HepG2 (cell line): ENCODE measurements around the gene HIGD1A. TPM values are rescaled to one million over a fixed set of nuclear protein-coding genes. Genes with fewer than 3 reads are reported as not detected.

Experiments used
- ZC3H4 ChIP-seq: sonication (generic); formaldehyde crosslinking; IDR thresholded peaks from 2 replicates; pipeline ENCODE4 v1.4.0; 2020; ENCODE audit warnings: missing genetic modification reagents, borderline replicate concordance
- ZNF292 ChIP-seq: sonication (generic); formaldehyde crosslinking; IDR thresholded peaks from 2 replicates; pipeline ENCODE4 v1.8.1; 2022; ENCODE audit warnings: mild to moderate bottlenecking, low read depth, missing genetic modification reagents, borderline replicate concordance
- ZNF318 ChIP-seq: sonication (generic); formaldehyde crosslinking; IDR thresholded peaks from 2 replicates; pipeline ENCODE4 v1.4.0; 2020; ENCODE audit warnings: mild to moderate bottlenecking, missing genetic modification reagents
- ZNF512B ChIP-seq: sonication (generic); formaldehyde crosslinking; IDR thresholded peaks from 2 replicates; pipeline ENCODE4 v1.5.1; 2020; ENCODE audit warnings: missing genetic modification reagents, mild to moderate bottlenecking, borderline replicate concordance
- ZNF574 ChIP-seq: sonication (generic); formaldehyde crosslinking; IDR thresholded peaks from 2 replicates; pipeline ENCODE4 v1.4.0; 2020; ENCODE audit warnings: missing genetic modification reagents
- polyA plus RNA-seq, 8 experiments: library from polyadenylated mRNA; depleted of rRNA in 3 of 8; stranded (reverse) in 7 of 8; unstranded in 1 of 8; fragments of >200 nt; fragmentation: Illumina TruSeq in 4 of 8; extraction: Trizol in 4 of 8; gene quantifications; 2 replicates each; pipeline versions ENCODE4 v1.2.1 to v1.2.3, GENCODE V29; 2011 to 2016; ENCODE audit warnings: low read depth in 4 of 8, missing spikeins in 1 of 8, mixed read lengths in 1 of 8; ENCODE audit not compliant: insufficient read depth in 1 of 8
- total RNA-seq, 5 experiments: library from RNA; depleted of rRNA; stranded (reverse); fragments of >200 nt; fragmentation: Illumina TruSeq; extraction: Trizol; gene quantifications; 2 replicates each; pipeline ENCODE4 v1.2.3, GENCODE V29; 2016; ENCODE audit warnings: low read depth in 1 of 5
- TF ChIP-seq, protein P1 (sequence below): sonication (generic); formaldehyde crosslinking; IDR thresholded peaks from 2 replicates; pipeline ENCODE4 v1.5.1; 2020; ENCODE audit warnings: mild to moderate bottlenecking, missing genetic modification reagents, borderline replicate concordance

HIGD1A gene
- total and polyA plus RNA-seq, 2 of the 13 experiments (the other 11 are each of a cell fraction or from before 2014, with no cell fraction given), result 222 to 253 TPM

- 0 out of 2 replicates have a peak, but pooled peaks have one; percentile 21 for TF ChIP-seq ZNF574 (CRISPR knock-in tag)
- TF ChIP-seq, protein P1, sequence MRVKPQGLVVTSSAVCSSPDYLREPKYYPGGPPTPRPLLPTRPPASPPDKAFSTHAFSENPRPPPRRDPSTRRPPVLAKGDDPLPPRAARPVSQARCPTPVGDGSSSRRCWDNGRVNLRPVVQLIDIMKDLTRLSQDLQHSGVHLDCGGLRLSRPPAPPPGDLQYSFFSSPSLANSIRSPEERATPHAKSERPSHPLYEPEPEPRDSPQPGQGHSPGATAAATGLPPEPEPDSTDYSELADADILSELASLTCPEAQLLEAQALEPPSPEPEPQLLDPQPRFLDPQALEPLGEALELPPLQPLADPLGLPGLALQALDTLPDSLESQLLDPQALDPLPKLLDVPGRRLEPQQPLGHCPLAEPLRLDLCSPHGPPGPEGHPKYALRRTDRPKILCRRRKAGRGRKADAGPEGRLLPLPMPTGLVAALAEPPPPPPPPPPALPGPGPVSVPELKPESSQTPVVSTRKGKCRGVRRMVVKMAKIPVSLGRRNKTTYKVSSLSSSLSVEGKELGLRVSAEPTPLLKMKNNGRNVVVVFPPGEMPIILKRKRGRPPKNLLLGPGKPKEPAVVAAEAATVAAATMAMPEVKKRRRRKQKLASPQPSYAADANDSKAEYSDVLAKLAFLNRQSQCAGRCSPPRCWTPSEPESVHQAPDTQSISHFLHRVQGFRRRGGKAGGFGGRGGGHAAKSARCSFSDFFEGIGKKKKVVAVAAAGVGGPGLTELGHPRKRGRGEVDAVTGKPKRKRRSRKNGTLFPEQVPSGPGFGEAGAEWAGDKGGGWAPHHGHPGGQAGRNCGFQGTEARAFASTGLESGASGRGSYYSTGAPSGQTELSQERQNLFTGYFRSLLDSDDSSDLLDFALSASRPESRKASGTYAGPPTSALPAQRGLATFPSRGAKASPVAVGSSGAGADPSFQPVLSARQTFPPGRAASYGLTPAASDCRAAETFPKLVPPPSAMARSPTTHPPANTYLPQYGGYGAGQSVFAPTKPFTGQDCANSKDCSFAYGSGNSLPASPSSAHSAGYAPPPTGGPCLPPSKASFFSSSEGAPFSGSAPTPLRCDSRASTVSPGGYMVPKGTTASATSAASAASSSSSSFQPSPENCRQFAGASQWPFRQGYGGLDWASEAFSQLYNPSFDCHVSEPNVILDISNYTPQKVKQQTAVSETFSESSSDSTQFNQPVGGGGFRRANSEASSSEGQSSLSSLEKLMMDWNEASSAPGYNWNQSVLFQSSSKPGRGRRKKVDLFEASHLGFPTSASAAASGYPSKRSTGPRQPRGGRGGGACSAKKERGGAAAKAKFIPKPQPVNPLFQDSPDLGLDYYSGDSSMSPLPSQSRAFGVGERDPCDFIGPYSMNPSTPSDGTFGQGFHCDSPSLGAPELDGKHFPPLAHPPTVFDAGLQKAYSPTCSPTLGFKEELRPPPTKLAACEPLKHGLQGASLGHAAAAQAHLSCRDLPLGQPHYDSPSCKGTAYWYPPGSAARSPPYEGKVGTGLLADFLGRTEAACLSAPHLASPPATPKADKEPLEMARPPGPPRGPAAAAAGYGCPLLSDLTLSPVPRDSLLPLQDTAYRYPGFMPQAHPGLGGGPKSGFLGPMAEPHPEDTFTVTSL (CRISPR knock-in tag), result peak; percentile 91; the same call in 1 of the 2 replicates
- 0 out of 2 replicates have a peak, but pooled peaks have one; percentile 79 for TF ChIP-seq ZNF512B (CRISPR knock-in tag)
- TF ChIP-seq ZNF292 (CRISPR knock-in tag), result peak; percentile 58; the same call in 1 of the 2 replicates
- TF ChIP-seq ZNF318, result no peak
- TF ChIP-seq ZC3H4 (CRISPR knock-in tag), result peak; percentile 78; the same call in 1 of the 2 replicates
Measured at GRCh38 chr3:42805141-42805821, 991 bp upstream of the HIGD1A start (continued).
